ENCODE results near the gene SOCS3. TPM values are rescaled to one million over a fixed set of nuclear protein-coding genes. Genes with fewer than 3 reads are reported as not detected.
A peak's percentile ranks its signal among the peaks of the same experiment; 100 is the strongest.

SOCS3 gene
- total and polyA plus RNA-seq, 5 donors: 6.6 to 52.6 (median 12.0) TPM

DNA sequence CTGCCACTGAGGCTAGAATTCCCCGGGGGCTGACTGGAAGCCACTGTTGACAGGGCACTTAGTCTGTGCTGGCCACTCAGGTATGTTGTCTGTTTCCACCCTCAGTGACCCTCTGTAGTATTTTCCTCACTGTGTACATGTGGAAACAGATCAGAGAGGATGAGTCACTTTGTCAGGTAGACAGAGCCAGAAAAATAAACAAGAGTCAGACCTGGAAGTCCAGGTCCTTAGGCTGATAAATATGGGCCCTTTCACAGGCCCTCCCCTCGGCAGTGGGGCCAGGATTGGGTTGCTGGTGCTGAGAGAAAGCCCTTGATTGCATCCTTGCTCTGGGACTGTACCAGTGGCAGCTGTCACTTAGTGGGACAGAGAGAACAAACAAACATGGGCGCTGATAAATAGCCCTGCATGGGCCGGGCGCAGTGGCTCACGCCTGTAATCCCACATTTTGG is 39.8 kb upstream of the SOCS3 start:
- Histone ChIP-seq H3K27me3 (ENCODE audit: control insufficient read depth, insufficient read depth) (no peaks in the 10 kb centered on the region), H3K9me3 (ENCODE audit: control insufficient read depth, low read length) (no peaks in the 10 kb centered on the region), H3K4me3 (ENCODE audit: low read length) (no peak overlapping the region), H3K4me1 (ENCODE audit: control insufficient read depth, insufficient read depth, low read length) (peaks cover 22% of the 10 kb centered on the region), H3K27ac (ENCODE audit: low read length) (no peak overlapping the region)
- ATAC-seq: no peak
- intact Hi-C loops (cut with DNase I): no loop called here
- 79% methylated on average over 6 of the region's 6 CpGs for WGBS
- peak in 1 of 3 donors; percentile 11 for DNase-seq

DNA sequence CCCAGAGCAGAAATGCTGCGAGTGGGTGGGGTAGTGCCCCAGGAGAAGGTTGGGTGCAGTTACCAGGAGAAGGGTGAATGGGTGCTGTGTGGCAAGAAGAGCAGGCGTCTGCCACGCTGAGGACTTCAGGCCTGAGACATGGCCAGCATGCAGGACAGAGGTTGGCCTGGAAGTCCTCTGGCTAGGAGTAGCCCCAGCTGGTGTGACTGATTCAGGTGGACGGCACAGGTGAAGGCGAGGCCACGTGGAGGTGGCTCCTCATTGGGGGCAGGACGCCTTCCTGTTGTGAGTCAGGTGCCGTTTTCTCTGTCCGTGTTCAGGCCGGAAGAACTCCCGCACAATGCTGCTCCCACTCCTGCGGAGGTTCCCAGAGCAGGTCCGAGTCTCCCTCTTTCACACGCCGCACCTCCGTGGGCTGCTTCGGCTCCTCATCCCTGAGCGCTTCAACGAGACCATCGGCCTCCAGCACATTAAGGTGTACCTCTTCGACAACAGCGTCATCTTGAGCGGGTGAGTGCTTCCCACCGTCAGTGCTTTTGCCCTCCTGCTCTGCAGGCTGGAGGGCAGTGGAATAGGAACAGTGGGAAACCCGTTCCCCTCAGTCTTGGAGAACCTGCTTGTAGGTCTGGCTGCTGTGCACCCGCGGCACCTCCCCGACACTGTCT is 39.3 kb upstream of the SOCS3 start:
- intact Hi-C loops (cut with DNase I): no loop called here

GRCh38 chr17:78398390-78398789 is 38.5 kb upstream of the SOCS3 start:
- no peaks in the 10 kb centered on the region for H3K27me3 ChIP-seq (ENCODE audit: control insufficient read depth, insufficient read depth)
- WGBS: 65% methylated on average over 3 of the region's 3 CpGs
- ATAC-seq (no peak), DNase-seq (peak in 2 of 3 donors; percentile 18 to 25)
- no peaks in the 10 kb centered on the region for H3K9me3 ChIP-seq (ENCODE audit: control insufficient read depth, low read length)
- intact Hi-C loops (cut with DNase I): no loop called here
- no peak overlapping the region for H3K4me3 ChIP-seq (ENCODE audit: low read length)
- peak overlapping the region; percentile 78 for H3K27ac ChIP-seq (ENCODE audit: low read length)
- H3K4me1 ChIP-seq (ENCODE audit: control insufficient read depth, insufficient read depth, low read length): peaks cover 22% of the 10 kb centered on the region

More for the DNA sequence above, 39.3 kb upstream of the SOCS3 start:
- ATAC-seq (no peak), DNase-seq (peak in 1 of 3 donors; percentile 37)
- Histone ChIP-seq H3K27ac (ENCODE audit: low read length) (no peak overlapping the region), H3K9me3 (ENCODE audit: control insufficient read depth, low read length) (no peaks in the 10 kb centered on the region), H3K27me3 (ENCODE audit: control insufficient read depth, insufficient read depth) (no peaks in the 10 kb centered on the region), H3K4me3 (ENCODE audit: low read length) (no peak overlapping the region), H3K4me1 (ENCODE audit: control insufficient read depth, insufficient read depth, low read length) (peaks cover 22% of the 10 kb centered on the region)
- WGBS: 86% methylated on average over 28 of the region's 28 CpGs

DNA sequence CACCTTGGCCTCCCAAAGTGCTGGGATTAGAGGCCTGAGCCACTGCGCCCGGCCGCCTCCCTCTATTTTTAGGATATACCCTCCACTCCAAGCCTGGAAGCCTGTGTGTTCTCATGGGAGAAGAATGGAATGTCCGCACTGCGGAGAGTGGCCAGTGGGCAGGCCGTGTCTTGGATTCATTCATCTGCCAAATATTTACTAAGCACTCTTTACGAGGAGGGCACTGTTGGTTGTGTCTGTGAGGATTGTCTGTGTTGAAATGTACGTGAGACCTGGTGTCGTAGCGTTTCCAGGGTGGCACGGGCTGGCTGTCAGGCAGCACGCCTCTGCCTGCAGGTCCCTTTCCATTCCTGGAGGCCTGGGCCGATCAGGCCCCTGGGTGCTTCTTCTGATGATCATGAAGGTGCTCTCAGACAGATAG is 37.8 kb upstream of the SOCS3 start:
- Histone ChIP-seq H3K27ac (ENCODE audit: low read length) (peak overlapping the region; percentile 78), H3K4me1 (ENCODE audit: control insufficient read depth, insufficient read depth, low read length) (peaks cover 22% of the 10 kb centered on the region), H3K9me3 (ENCODE audit: control insufficient read depth, low read length) (no peaks in the 10 kb centered on the region), H3K4me3 (ENCODE audit: low read length) (no peak overlapping the region), H3K27me3 (ENCODE audit: control insufficient read depth, insufficient read depth) (no peaks in the 10 kb centered on the region)
- WGBS: 30% methylated on average over 13 of the region's 13 CpGs
- intact Hi-C loops (cut with DNase I): no loop called here
- ATAC-seq (peak; percentile 86 to 89), DNase-seq (peak; percentile 53 to 80 (median 76))

DNA sequence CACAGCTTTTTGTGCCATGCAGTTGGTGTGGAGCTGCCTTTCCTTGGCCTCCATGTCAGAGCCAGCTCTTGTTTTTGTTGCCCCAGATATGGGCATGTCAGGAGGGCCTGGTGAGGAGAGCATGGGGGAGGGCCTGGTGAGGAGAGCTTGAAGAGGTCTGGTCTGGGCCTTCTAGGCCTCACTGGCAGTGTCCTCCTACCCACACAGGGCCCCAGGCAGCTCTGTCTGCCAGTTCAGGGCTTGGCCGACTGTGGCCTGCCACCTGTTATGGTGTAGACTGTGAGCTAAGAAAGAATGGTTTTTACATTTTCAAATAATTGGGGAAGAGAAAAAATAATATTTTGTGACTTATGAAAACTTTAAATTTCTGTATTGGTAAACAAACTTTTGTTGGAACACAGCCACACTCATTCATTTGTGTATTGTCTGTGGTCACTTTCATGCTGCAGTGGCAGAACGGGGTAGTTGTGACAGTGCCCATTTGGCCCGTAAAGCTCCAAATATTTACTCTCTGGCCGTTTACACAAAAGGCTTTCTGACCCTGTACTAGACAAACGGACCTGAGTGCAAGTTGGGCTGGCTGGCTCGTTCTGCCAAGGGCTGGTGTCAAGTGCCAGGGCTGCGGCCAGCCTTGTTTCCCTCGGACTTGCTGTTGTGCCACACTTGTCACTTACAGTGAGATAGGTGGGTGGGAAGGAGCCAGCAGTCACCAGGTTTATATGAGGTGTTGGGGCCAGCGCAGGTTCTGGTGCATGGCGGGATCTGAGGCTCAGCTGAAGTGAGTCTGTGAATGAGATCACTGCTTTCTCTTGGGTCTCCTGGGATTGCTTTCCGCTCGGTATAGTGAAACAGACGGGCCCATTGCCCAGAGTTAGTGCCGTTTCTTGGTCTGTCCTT is 36.8 kb upstream of the SOCS3 start:
- intact Hi-C loops (cut with DNase I): no loop called here
- 38% methylated on average over 14 of the region's 14 CpGs for WGBS
- H3K4me3 ChIP-seq (ENCODE audit: low read length): no peak overlapping the region
- DNase-seq (peak; percentile 67 to 81 (median 73)), ATAC-seq (peak; percentile 58 to 66)
- no peaks in the 10 kb centered on the region for H3K27me3 ChIP-seq (ENCODE audit: control insufficient read depth, insufficient read depth)
- no peaks in the 10 kb centered on the region for H3K9me3 ChIP-seq (ENCODE audit: control insufficient read depth, low read length)
- H3K4me1 ChIP-seq (ENCODE audit: control insufficient read depth, insufficient read depth, low read length): peaks cover 24% of the 10 kb centered on the region
- H3K27ac ChIP-seq (ENCODE audit: low read length): peak overlapping the region; percentile 78

DNA sequence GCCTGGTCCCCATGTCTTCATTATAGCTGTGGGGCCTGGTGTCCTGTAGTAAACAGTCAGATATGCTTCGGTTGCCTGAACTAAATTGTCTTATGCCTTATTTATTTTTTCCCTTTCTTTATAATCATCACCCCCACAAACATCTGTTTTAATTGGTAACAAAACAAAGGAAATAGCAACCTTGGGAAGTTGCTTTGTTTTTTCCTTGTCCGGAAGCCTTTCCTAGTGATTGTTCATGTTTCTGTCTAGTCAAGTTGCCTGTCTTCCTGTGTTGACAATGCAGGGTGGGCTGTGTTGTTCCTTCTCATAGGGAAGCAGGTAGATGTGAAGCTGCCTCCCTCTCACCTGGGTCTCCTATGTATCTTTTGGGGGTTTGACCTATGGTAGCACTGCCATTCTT is 35.3 kb upstream of the SOCS3 start:
- Histone ChIP-seq H3K27ac (ENCODE audit: low read length) (no peak overlapping the region), H3K27me3 (ENCODE audit: control insufficient read depth, insufficient read depth) (no peaks in the 10 kb centered on the region), H3K9me3 (ENCODE audit: control insufficient read depth, low read length) (no peaks in the 10 kb centered on the region), H3K4me3 (ENCODE audit: low read length) (no peak overlapping the region), H3K4me1 (ENCODE audit: control insufficient read depth, insufficient read depth, low read length) (peaks cover 28% of the 10 kb centered on the region)
- 79% methylated on average over 2 of the region's 2 CpGs for WGBS
- ATAC-seq (no peak), DNase-seq (no peak)
- intact Hi-C loops (cut with DNase I): no loop called here

DNA sequence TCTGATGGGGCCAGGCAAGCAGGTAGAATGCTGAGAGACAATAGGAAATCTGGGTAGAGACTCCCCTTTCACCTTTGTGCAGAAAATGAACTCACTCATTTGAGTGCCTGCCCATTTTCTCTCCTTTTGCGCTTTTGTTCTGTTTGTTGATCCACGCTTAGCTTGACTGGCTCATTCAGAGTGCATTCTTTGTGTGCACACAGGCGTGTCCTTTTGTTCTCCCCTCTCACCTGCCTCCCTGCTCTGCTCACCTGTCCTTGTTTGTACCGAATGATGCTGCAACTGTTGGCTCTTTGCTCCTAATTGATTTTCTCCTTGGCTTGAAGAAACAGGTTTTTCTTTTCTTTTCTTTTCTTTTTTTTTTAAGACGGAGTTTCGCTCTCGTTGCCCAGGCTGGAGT is 34.3 kb upstream of the SOCS3 start:
- Histone ChIP-seq H3K27me3 (ENCODE audit: control insufficient read depth, insufficient read depth) (no peaks in the 10 kb centered on the region), H3K4me3 (ENCODE audit: low read length) (no peak overlapping the region), H3K4me1 (ENCODE audit: control insufficient read depth, insufficient read depth, low read length) (peaks cover 30% of the 10 kb centered on the region), H3K27ac (ENCODE audit: low read length) (no peak overlapping the region), H3K9me3 (ENCODE audit: control insufficient read depth, low read length) (no peaks in the 10 kb centered on the region)
- intact Hi-C loops (cut with DNase I): no loop called here
- WGBS: 92% methylated on average over 7 of the region's 7 CpGs
- DNase-seq: no peak
- ATAC-seq: no peak

DNA sequence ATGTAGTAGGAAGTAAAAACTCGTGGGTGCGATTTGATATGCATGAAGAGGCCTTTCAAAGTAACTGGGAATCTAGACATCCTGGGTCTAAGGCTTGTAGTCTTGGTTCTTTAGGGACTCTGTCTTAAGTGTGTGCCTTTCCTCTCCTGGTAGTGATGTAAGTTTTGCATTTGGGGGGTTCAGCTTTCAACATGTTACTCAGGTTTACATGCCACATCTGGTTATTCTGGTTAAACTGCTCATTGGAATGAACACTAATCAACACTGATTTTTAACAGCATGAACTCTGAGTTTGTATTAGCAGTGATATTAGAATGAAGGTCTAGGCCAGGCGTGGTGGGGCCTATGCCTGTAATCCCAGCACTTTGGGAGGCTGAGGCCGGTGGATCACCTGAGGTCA is 33.7 kb upstream of the SOCS3 start:
- Histone ChIP-seq H3K27me3 (ENCODE audit: control insufficient read depth, insufficient read depth) (no peaks in the 10 kb centered on the region), H3K4me1 (ENCODE audit: control insufficient read depth, insufficient read depth, low read length) (peaks cover 28% of the 10 kb centered on the region), H3K27ac (ENCODE audit: low read length) (no peak overlapping the region), H3K9me3 (ENCODE audit: control insufficient read depth, low read length) (no peaks in the 10 kb centered on the region), H3K4me3 (ENCODE audit: low read length) (no peak overlapping the region)
- 93% methylated on average over 4 of the region's 4 CpGs for WGBS
- DNase-seq (no peak), ATAC-seq (no peak)
- intact Hi-C loops (cut with DNase I): no loop called here

DNA sequence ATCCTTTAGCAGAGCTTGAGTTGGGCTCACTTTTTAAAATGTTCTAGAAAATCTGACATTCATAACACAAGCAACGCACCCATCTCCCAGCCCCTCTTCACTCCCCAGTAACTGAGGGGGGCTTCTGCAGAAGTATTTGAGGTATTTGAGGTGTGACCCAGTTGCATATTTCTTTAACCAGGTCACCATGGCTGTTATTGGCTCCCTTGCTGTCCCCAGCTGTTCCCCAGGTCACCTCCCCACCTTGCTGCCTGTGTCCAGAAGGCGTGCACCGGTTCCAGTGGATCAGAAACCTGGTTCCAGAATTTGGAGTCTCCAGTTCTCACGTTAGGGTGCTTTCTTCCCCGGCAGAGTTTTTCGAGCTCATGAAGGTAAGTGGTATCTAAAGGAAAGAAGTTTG is 32.4 kb upstream of the SOCS3 start:
- intact Hi-C loops (cut with DNase I): no loop called here
- H3K27me3 ChIP-seq (ENCODE audit: control insufficient read depth, insufficient read depth): no peaks in the 10 kb centered on the region
- ATAC-seq (no peak), DNase-seq (no peak)
- no peak overlapping the region for H3K4me3 ChIP-seq (ENCODE audit: low read length)
- H3K27ac ChIP-seq (ENCODE audit: low read length): no peak overlapping the region
- peaks cover 23% of the 10 kb centered on the region for H3K4me1 ChIP-seq (ENCODE audit: control insufficient read depth, insufficient read depth, low read length)
- 97% methylated on average over 6 of the region's 6 CpGs for WGBS
- H3K9me3 ChIP-seq (ENCODE audit: control insufficient read depth, low read length): no peaks in the 10 kb centered on the region

- ATAC-seq (no peak), DNase-seq (no peak)
- 73% methylated on average over 4 of the region's 4 CpGs for WGBS
- Histone ChIP-seq H3K4me1 (ENCODE audit: control insufficient read depth, insufficient read depth, low read length) (peaks cover 18% of the 10 kb centered on the region), H3K27ac (ENCODE audit: low read length) (no peak overlapping the region), H3K4me3 (ENCODE audit: low read length) (no peak overlapping the region), H3K27me3 (ENCODE audit: control insufficient read depth, insufficient read depth) (no peaks in the 10 kb centered on the region), H3K9me3 (ENCODE audit: control insufficient read depth, low read length) (no peaks in the 10 kb centered on the region)
- intact Hi-C loops (cut with DNase I): no loop called here
Measured at GRCh38 chr17:78391843-78392242, 32.0 kb upstream of the SOCS3 start.

- DNase-seq (peak in 1 of 3 donors; percentile 24), ATAC-seq (no peak)
- no peak overlapping the region for H3K4me3 ChIP-seq (ENCODE audit: low read length)
- H3K4me1 ChIP-seq (ENCODE audit: control insufficient read depth, insufficient read depth, low read length): peaks cover 17% of the 10 kb centered on the region
- H3K27ac ChIP-seq (ENCODE audit: low read length): no peak overlapping the region
- WGBS: 94% methylated on average over 11 of the region's 11 CpGs
- H3K9me3 ChIP-seq (ENCODE audit: control insufficient read depth, low read length): no peaks in the 10 kb centered on the region
- no peaks in the 10 kb centered on the region for H3K27me3 ChIP-seq (ENCODE audit: control insufficient read depth, insufficient read depth)
- intact Hi-C loops (cut with DNase I): no loop called here
Measured at GRCh38 chr17:78391051-78391431, 31.2 kb upstream of the SOCS3 start.

Measured in right cardiac atrium (tissue), 5 donors.